Osteocyte (in vitro differentiated cells): ENCODE results near the gene SRGAP3. TPM values are rescaled to one million over a fixed set of nuclear protein-coding genes. Genes with fewer than 3 reads are reported as not detected.

ENCODE experiments used
- DNase-seq: peaks from one replicate; pipeline ENCODE4 v3.0.0; 2021; ENCODE audit warnings: mixed read lengths; ENCODE audit not compliant: unreplicated experiment; ENCODE audit errors: extremely low spot score
- H3K27ac Mint-ChIP-seq: one replicate; pipeline ENCODE4 v1.8.0; 2021; ENCODE audit warnings: mild to moderate bottlenecking, mixed read lengths; ENCODE audit not compliant: unreplicated experiment
- H3K27me3 Mint-ChIP-seq: one replicate; pipeline ENCODE4 v1.8.0; 2021; ENCODE audit warnings: mixed read lengths; ENCODE audit not compliant: unreplicated experiment
- H3K36me3 Mint-ChIP-seq: one replicate; pipeline ENCODE4 v1.8.0; 2021; ENCODE audit warnings: mixed read lengths; ENCODE audit not compliant: unreplicated experiment
- H3K4me1 Mint-ChIP-seq: one replicate; pipeline ENCODE4 v1.8.0; 2021; ENCODE audit warnings: mixed read lengths; ENCODE audit not compliant: unreplicated experiment
- H3K4me3 Mint-ChIP-seq: one replicate; pipeline ENCODE4 v1.8.0; 2021; ENCODE audit warnings: mild to moderate bottlenecking, moderate library complexity, mixed read lengths; ENCODE audit not compliant: unreplicated experiment
- H3K9me3 Mint-ChIP-seq: one replicate; pipeline ENCODE4 v1.8.0; 2021; ENCODE audit warnings: mixed read lengths; ENCODE audit not compliant: unreplicated experiment
- CTCF ChIP-seq: fragments of 200-600 bp; sonication (generic); IDR thresholded peaks from 2 replicates; pipeline ENCODE4 v1.5.0; 2021; ENCODE audit warnings: antibody characterized with exemption, mild to moderate bottlenecking, moderate library complexity
- total RNA-seq: library from RNA; stranded (reverse); gene quantifications from 2 replicates; pipeline ENCODE4 v1.2.1, GENCODE V29; 2021

Gene SRGAP3
- total RNA-seq, 1 donor from 2014 or later, result 2.6 TPM

- Mint-ChIP-seq H3K36me3 (no peaks in the 10 kb centered on the region), H3K9me3 (peaks cover 7% of the 10 kb centered on the region), H3K27ac (no peak overlapping the region), H3K4me1 (peaks cover 6% of the 10 kb centered on the region), H3K4me3 (no peak overlapping the region), H3K27me3 (peaks cover 7% of the 10 kb centered on the region)
- TF ChIP-seq CTCF, result no peak
- no peak for DNase-seq
Measured at GRCh38 chr3:9064251-9064650, 185.2 kb downstream of the SRGAP3 start.

- Mint-ChIP-seq H3K4me1 (peaks cover 6% of the 10 kb centered on the region), H3K36me3 (no peaks in the 10 kb centered on the region), H3K4me3 (no peak overlapping the region), H3K9me3 (peaks cover 7% of the 10 kb centered on the region), H3K27me3 (peaks cover 10% of the 10 kb centered on the region), H3K27ac (no peak overlapping the region)
- TF ChIP-seq CTCF, result no peak
- no peak for DNase-seq
Measured at GRCh38 chr3:9062570-9062969, 186.9 kb downstream of the SRGAP3 start.

- no peak for TF ChIP-seq CTCF
- peaks cover 7% of the 10 kb centered on the region for H3K9me3 Mint-ChIP-seq
- H3K27me3 Mint-ChIP-seq, result peaks cover 10% of the 10 kb centered on the region
- no peak overlapping the region for H3K4me3 Mint-ChIP-seq
- H3K36me3 Mint-ChIP-seq, result no peaks in the 10 kb centered on the region
- H3K4me1 Mint-ChIP-seq, result peaks cover 6% of the 10 kb centered on the region
- H3K27ac Mint-ChIP-seq, result no peak overlapping the region
- DNase-seq, result no peak
Measured at GRCh38 chr3:9061634-9062033, 187.8 kb downstream of the SRGAP3 start.

- TF ChIP-seq CTCF, result no peak
- no peaks in the 10 kb centered on the region for H3K4me1 Mint-ChIP-seq
- no peak for DNase-seq
- H3K27me3 Mint-ChIP-seq, result peaks cover 21% of the 10 kb centered on the region
- peaks cover 7% of the 10 kb centered on the region for H3K9me3 Mint-ChIP-seq
- H3K27ac Mint-ChIP-seq, result no peak overlapping the region
- no peaks in the 10 kb centered on the region for H3K36me3 Mint-ChIP-seq
- no peak overlapping the region for H3K4me3 Mint-ChIP-seq
Measured at GRCh38 chr3:9059489-9060400, 189.7 kb downstream of the SRGAP3 start.

GRCh38 chr3:9056581-9056980 is 192.9 kb downstream of the SRGAP3 start:
- H3K36me3 Mint-ChIP-seq, result no peaks in the 10 kb centered on the region
- no peak for DNase-seq
- no peak overlapping the region for H3K27ac Mint-ChIP-seq
- H3K9me3 Mint-ChIP-seq, result no peaks in the 10 kb centered on the region
- H3K4me1 Mint-ChIP-seq, result no peaks in the 10 kb centered on the region
- H3K27me3 Mint-ChIP-seq, result peaks cover 36% of the 10 kb centered on the region
- no peak overlapping the region for H3K4me3 Mint-ChIP-seq
- TF ChIP-seq CTCF, result no peak
